NCI-H82 treated with DMSO at 0.1 percent for 48 hours (cell line): Measurements from ENCODE around the gene TRIM8.
"Not testable (repeated sequence)": the region's sequence is repeated elsewhere in the genome, so short reads cannot be mapped to it uniquely, and the experiment has no call there.

Experiments
- DNase-seq: peaks from one replicate; lab custom pipeline; 2025; ENCODE audit not compliant: unreplicated experiment; lab: John Stamatoyannopoulos, UW

The TRIM8 gene

GRCh38 chr10:102648889-102649796, 4.9 kb downstream of the TRIM8 start:
- no peak for DNase-seq

DNA sequence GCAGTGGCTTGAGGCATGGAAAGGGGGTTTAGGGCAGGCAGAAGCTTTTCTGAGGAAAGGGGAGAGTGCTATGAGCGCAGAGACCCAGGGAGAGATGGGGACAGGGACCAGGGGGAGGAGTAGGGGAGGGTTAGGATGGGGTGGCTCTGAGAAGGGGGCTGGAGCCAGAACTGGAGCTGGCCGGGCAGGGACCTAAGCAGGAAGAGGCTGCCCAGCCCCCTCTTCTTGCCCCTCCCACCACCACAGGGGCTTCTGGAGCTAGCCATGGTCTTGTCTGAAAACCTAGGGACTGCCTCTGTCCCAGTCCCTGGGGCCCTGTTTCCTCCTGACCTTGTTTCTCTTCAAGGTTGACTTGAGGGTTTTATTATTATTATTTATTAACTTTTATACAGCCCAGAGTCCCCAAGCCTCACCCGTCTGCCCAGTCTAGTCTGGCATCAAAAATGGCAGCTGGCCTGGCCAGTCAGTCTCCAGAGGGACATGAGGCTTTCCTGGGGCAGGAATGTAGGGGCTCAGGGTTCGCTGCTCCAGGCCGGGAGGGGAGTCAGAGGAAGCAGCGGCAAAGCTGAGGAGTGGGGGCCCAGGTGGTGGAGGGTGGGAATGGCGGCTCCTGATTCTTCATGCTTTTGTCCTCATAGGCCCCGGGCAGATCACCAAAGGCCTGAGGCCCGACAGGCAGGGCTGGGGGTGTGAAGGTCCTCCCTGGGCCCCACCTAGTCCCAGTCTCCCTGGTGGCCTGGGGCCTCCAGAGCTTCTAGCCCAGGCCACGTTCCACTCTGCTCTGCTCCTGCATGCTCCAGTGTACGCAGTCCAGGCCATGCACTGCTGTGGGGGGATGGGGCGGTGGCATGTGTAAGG, 5.7 kb downstream of the TRIM8 start:
- no peak for DNase-seq

DNA sequence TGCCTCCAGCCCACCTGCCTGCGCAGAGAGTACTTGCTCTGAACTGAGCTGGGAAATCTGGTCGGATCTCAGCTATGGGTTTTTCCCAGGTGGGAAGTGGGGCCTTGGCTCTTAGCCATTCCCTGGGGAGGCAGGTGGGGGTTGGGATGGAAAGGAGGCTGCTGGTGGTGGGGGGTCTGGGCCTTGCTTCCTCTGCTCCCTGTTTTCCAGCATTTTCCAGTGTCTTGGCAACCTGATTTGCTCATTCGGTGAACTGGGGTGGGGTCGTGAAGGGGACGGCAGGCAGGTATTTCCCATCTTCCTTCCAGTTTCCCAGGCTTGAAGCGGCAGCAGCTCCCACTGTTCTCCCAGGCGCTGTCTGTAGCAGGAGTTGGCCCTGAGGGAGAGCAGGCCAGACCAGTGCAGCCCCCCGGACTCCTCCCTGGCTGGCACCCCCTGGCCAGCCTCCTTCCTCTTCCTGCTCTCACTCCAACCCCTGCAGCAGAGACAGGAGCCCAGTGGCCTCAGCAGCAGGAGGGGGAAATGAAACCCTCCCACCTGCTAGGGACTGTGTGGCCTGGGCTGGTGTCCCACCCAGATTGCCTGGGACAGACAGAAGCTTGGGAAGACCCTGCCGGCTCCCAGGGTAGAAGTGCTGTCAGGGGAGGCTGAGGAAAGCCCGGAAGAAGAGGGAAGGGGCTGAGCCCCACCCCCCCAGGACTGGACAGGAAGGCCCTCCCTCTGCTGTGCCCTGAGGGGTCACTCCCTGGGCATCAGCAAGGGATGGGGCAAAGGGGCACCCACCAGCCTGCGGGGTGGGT, 6.6 kb downstream of the TRIM8 start:
- no peak for DNase-seq

DNA sequence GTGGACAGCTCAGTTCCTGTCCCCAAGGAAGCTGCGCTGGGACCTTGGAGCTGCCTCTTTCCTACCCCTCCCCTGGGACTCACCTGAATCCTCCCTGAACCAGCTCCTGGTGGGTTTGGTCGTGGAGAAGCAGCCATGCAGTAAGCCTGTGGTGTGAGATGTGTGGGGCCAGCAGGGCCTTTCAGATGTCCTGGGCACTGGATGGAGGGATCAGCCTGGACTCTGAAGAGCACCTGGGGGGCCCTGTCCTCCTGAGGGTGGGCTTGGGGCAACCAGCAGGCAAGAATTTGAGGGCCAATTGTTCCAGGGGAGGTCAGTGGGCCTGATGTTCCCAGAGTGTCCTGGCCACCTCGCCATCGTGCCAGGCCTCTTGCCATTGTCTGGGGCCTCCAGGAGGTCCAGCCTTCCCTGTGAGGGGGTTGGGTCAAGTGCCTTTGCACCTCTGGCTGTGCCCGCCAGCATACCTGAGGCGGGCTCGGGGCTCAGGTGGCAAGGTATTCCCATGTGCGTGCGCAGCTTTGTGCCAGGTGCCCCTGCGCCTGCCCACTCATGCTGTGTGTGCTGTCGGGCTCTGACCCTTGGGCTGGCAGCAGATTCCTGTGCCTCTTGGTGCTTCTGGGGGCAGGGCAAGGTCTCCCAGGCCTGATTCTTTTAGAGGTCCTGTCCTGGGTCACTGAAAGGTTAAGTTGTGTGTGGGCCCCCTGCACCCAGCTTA, 7.3 kb downstream of the TRIM8 start:
- DNase-seq, result no peak

- DNase-seq, result no peak
Observed at GRCh38 chr10:102652170-102652916, 8.1 kb downstream of the TRIM8 start.

DNA sequence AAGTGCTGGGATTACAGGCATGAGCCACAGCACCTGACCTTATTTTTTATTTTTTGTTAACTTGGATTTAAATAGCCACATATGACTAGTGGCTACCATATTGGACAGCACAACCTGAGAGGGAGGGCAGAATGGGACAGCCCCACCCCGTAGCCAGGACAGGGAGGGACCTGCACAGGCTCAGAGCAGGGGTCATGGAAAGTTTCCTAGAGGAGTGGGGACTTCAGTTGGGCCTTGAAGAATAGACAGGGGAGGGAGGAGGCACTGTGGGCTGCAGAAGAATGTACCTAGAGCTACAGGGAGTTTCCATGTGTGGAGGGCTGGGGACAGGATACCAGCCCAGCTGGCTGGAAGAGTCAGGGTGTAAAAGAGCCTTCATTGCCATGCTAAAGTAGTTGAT, 8.8 kb downstream of the TRIM8 start:
- no peak for DNase-seq

DNA sequence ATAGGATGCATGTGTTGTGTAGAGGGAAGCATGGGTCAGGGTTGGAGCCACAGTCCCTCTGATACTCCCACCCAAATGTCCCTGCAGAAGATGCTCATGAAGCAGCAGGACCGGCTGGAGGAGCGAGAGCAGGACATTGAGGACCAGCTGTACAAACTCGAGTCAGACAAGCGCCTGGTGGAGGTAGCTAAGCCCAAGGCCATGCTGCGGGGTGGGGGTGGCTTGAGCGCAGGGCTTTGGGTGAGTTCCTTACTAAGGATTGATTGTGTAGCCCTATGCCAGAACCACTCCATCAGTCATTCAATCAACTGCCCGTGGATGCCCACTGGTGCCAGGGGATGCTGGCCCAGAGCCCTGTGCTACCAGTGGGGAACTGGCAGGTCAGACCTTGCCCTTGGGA, 10.3 kb downstream of the TRIM8 start:
- no peak for DNase-seq

- DNase-seq, result no peak
Observed at GRCh38 chr10:102654969-102655368, 10.7 kb downstream of the TRIM8 start.

GRCh38 chr10:102656026-102656425, 11.7 kb downstream of the TRIM8 start:
- DNase-seq, result no peak

GRCh38 chr10:102656791-102657371, 12.6 kb downstream of the TRIM8 start:
- DNase-seq, result no peak

DNA sequence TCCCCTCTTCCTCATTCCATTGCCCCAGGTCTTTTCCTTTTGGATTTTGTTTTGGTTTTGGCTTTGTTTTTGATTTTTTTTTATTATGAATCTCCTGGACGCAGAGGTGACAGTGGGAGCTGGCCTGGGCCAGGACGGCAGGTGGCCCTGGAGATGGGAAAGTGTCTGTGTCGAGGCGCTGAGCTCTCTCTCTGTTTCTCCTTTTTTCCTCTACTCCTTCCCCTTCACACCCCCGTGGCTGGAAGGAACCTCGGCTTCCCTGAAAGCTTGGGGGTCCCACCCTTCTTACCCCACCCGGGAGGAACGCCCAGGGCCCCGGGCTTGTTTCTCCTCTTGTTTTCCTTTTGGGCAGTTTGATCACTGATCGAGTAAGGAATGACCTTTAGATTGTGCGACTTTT, 13.2 kb downstream of the TRIM8 start:
- DNase-seq, result no peak

GRCh38 chr10:102657984-102658724, 13.9 kb downstream of the TRIM8 start:
- no peak for DNase-seq

GRCh38 chr10:102658802-102659201, 14.5 kb downstream of the TRIM8 start:
- DNase-seq, result no peak

DNA sequence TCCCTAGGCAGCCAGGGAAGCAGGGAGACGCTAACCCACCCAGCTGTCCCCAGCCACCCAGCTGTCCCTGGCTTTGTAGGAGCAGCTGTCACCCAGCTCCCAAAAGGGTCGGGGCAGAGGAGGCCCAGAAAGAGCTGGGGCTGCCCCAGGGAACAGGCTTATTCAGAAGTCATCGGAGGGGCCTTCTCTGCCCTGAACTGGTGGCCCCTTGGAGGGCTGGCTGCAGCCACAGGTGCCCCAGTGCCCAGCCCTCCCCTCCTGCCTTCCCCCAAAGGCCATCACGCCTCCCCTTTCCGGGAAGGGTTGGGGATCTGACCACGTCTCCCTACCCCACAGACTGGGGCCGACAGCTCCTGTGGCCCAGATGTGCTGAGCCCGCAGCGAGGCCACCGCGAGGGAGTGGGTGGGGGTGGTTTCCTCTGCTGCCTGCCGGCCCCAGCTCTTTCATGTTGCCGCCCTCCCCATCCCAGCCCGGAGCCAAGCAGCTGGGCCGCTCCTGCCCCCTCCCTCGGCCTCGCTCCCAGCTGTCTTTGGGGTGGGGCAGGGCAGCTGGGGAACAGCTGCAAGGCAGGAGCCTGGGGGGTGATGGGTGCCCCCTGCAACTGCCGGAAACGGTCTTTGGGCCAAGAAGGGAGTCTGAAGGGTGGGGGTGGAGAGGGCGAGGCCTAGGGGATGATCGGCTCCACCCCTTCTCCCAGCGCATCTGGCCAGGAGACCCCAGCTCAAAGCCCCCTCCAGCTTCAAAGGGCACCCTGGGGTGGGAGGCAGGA, 16.8 kb downstream of the TRIM8 start:
- no peak for DNase-seq

GRCh38 chr10:102661658-102662028, 17.4 kb downstream of the TRIM8 start:
- DNase-seq, result no peak

GRCh38 chr10:102665904-102666509, 21.7 kb downstream of the TRIM8 start:
- DNase-seq, result no peak

GRCh38 chr10:102667411-102667810, 23.1 kb downstream of the TRIM8 start:
- not testable (repeated sequence) for DNase-seq
